Measurements from ENCODE around the gene CCDC88C. TPM values are rescaled to one million over a fixed set of nuclear protein-coding genes. Genes with fewer than 3 reads are reported as not detected.

Gene CCDC88C
- total and polyA plus RNA-seq, 8 donors: 26.2 to 41.8 (median 31.6) TPM

- intact Hi-C loops (cut with DNase I): no loop called here
- Histone ChIP-seq H3K4me1 (peaks cover 0 to 2% of the 10 kb centered on the region in 2 donors), H3K36me3 (peaks cover 0 to 64% of the 10 kb centered on the region in 2 donors), H3K27ac (no peak overlapping the region), H3K9me3 (no peaks in the 10 kb centered on the region), H3K27me3 (no peaks in the 10 kb centered on the region), H3K4me3 (no peak overlapping the region)
- no peak for TF ChIP-seq CTCF (IDR thresholded peaks at IDR 0.05)
- ATAC-seq (no peak), DNase-seq (no peak)
Measured at GRCh38 chr14:91341334-91341733, 76.3 kb downstream of the CCDC88C start.

- intact Hi-C loops (cut with DNase I): no loop called here
- ATAC-seq: no peak
Measured at GRCh38 chr14:91339671-91340369, 77.8 kb downstream of the CCDC88C start.

GRCh38 chr14:91339076-91339475 lies 78.5 kb downstream of the CCDC88C start:
- ATAC-seq (no peak), DNase-seq (peak in 1 of 4 donors; percentile 72)
- no peak overlapping the region for H3K4me3 ChIP-seq
- no peaks in the 10 kb centered on the region for H3K9me3 ChIP-seq
- no peak overlapping the region for H3K27ac ChIP-seq
- H3K36me3 ChIP-seq: peaks cover 0 to 85% of the 10 kb centered on the region in 2 donors
- intact Hi-C loops (cut with DNase I): no loop called here
- no peaks in the 10 kb centered on the region for H3K27me3 ChIP-seq
- no peak for TF ChIP-seq CTCF (IDR thresholded peaks at IDR 0.05)
- H3K4me1 ChIP-seq: no peaks in the 10 kb centered on the region

More at GRCh38 chr14:91339671-91340369, 77.8 kb downstream of the CCDC88C start:
- Histone ChIP-seq H3K9me3 (no peaks in the 10 kb centered on the region), H3K36me3 (peaks cover 0 to 77% of the 10 kb centered on the region in 2 donors), H3K27me3 (no peaks in the 10 kb centered on the region), H3K4me1 (no peaks in the 10 kb centered on the region), H3K4me3 (no peak overlapping the region), H3K27ac (no peak overlapping the region)
- TF ChIP-seq CTCF (IDR thresholded peaks at IDR 0.05): no peak
- DNase-seq: peak in 1 of 4 donors; percentile 64

- ATAC-seq (no peak), DNase-seq (no peak)
- H3K36me3 ChIP-seq: peaks cover 0 to 90% of the 10 kb centered on the region in 2 donors
- H3K27ac ChIP-seq: no peak overlapping the region
- no peak overlapping the region for H3K4me3 ChIP-seq
- TF ChIP-seq CTCF (IDR thresholded peaks at IDR 0.05): no peak
- no peaks in the 10 kb centered on the region for H3K27me3 ChIP-seq
- intact Hi-C loops (cut with DNase I): no loop called here
- H3K9me3 ChIP-seq: no peaks in the 10 kb centered on the region
- H3K4me1 ChIP-seq: peaks cover 0 to 2% of the 10 kb centered on the region in 2 donors
Measured at GRCh38 chr14:91338379-91338778, 79.2 kb downstream of the CCDC88C start.

- intact Hi-C loops (cut with DNase I): no loop called here
- Histone ChIP-seq H3K36me3 (peaks cover 0 to 89% of the 10 kb centered on the region in 2 donors), H3K27ac (no peak overlapping the region), H3K9me3 (no peaks in the 10 kb centered on the region), H3K4me3 (no peak overlapping the region), H3K27me3 (no peaks in the 10 kb centered on the region), H3K4me1 (peaks cover 0 to 6% of the 10 kb centered on the region in 2 donors)
- ATAC-seq: no peak
- peak in 1 of 4 donors; percentile 74 for DNase-seq
- no peak for TF ChIP-seq CTCF (IDR thresholded peaks at IDR 0.05)
Measured at GRCh38 chr14:91337699-91338335, 79.8 kb downstream of the CCDC88C start.

Measured in left lung (tissue), 10 donors.